HG03354 (cell line): Measurements from ENCODE around the gene TRDMT1.

ENCODE experiments used
- ATAC-seq: cut with Tn5 transposase; IDR thresholded peaks from one replicate; pipeline ENCODE4 v1.9.1; 2021; ENCODE audit warnings: mild to moderate bottlenecking; ENCODE audit not compliant: unreplicated experiment, poor library complexity, severe bottlenecking

The TRDMT1 gene

GRCh38 chr10:17181110-17181509, 20.4 kb downstream of the TRDMT1 start:
- no peak for ATAC-seq

- ATAC-seq: no peak
Measured at GRCh38 chr10:17179002-17179401, 22.5 kb downstream of the TRDMT1 start.

- ATAC-seq: no peak
Measured at GRCh38 chr10:17178006-17178405, 23.5 kb downstream of the TRDMT1 start.

- ATAC-seq: no peak
Measured at GRCh38 chr10:17177014-17177413, 24.5 kb downstream of the TRDMT1 start.

GRCh38 chr10:17176091-17176490, 25.4 kb downstream of the TRDMT1 start:
- no peak for ATAC-seq

GRCh38 chr10:17175551-17175950, 25.9 kb downstream of the TRDMT1 start:
- ATAC-seq: no peak

- ATAC-seq: no peak
Measured at GRCh38 chr10:17174626-17175025, 26.8 kb downstream of the TRDMT1 start.

GRCh38 chr10:17171141-17171641, 30.3 kb downstream of the TRDMT1 start:
- ATAC-seq: no peak

- ATAC-seq: no peak
Measured at GRCh38 chr10:17169803-17170202, 31.7 kb downstream of the TRDMT1 start.

GRCh38 chr10:17166699-17167098, 34.8 kb downstream of the TRDMT1 start:
- ATAC-seq: no peak

GRCh38 chr10:17162828-17163227, 38.6 kb downstream of the TRDMT1 start:
- no peak for ATAC-seq

GRCh38 chr10:17161775-17162174, 39.7 kb downstream of the TRDMT1 start:
- ATAC-seq: no peak

GRCh38 chr10:17157024-17157423, 44.4 kb downstream of the TRDMT1 start:
- no peak for ATAC-seq

GRCh38 chr10:17155826-17156225, 45.6 kb downstream of the TRDMT1 start:
- ATAC-seq: no peak

GRCh38 chr10:17154116-17154515, 47.4 kb downstream of the TRDMT1 start:
- no peak for ATAC-seq

- ATAC-seq: no peak
Measured at GRCh38 chr10:17153321-17153720, 48.2 kb downstream of the TRDMT1 start.

- no peak for ATAC-seq
Measured at GRCh38 chr10:17151716-17152115, 49.8 kb downstream of the TRDMT1 start.

- no peak for ATAC-seq
Measured at GRCh38 chr10:17147884-17148489, 53.5 kb downstream of the TRDMT1 start.

- no peak for ATAC-seq
Measured at GRCh38 chr10:17146892-17147291, 54.6 kb downstream of the TRDMT1 start.

GRCh38 chr10:17145239-17145638, 56.2 kb downstream of the TRDMT1 start:
- no peak for ATAC-seq

GRCh38 chr10:17144757-17145156, 56.7 kb downstream of the TRDMT1 start:
- ATAC-seq: peak; percentile 54

GRCh38 chr10:17144032-17144431, 57.4 kb downstream of the TRDMT1 start:
- no peak for ATAC-seq
